Left forelimb (tissue), 1 donor: ENCODE data around the gene STAT6.

Experiments used
- DNase-seq: peaks from one replicate; pipeline ENCODE4 v3.0.0-alpha.2; 2018; ENCODE audit warnings: low spot score

STAT6 gene

GRCh38 chr12:57145460-57146059, 34.4 kb upstream of the STAT6 start:
- no peak for DNase-seq

GRCh38 chr12:57143454-57143853, 32.3 kb upstream of the STAT6 start:
- DNase-seq, result no peak

- DNase-seq, result no peak
These were observed 31.6 kb upstream of the STAT6 start for GRCh38 chr12:57142727-57143126.

- DNase-seq, result no peak
These were observed 31.0 kb upstream of the STAT6 start for GRCh38 chr12:57142121-57142520.

GRCh38 chr12:57141249-57141648, 30.1 kb upstream of the STAT6 start:
- DNase-seq, result no peak

- DNase-seq, result no peak
These were observed 28.9 kb upstream of the STAT6 start for GRCh38 chr12:57139796-57140649.

GRCh38 chr12:57138526-57139272, 27.5 kb upstream of the STAT6 start:
- no peak for DNase-seq

- peak; percentile 92 for DNase-seq
These were observed 24.6 kb upstream of the STAT6 start for GRCh38 chr12:57135527-57136326.

- no peak for DNase-seq
These were observed 23.8 kb upstream of the STAT6 start for GRCh38 chr12:57134949-57135348.

GRCh38 chr12:57133916-57134315, 22.8 kb upstream of the STAT6 start:
- DNase-seq, result no peak

- no peak for DNase-seq
These were observed 21.9 kb upstream of the STAT6 start for GRCh38 chr12:57133013-57133569.

GRCh38 chr12:57131896-57132744, 21.0 kb upstream of the STAT6 start:
- DNase-seq, result no peak

GRCh38 chr12:57130941-57131340, 19.8 kb upstream of the STAT6 start:
- no peak for DNase-seq

GRCh38 chr12:57129889-57130288, 18.7 kb upstream of the STAT6 start:
- DNase-seq, result no peak

- no peak for DNase-seq
These were observed 18.2 kb upstream of the STAT6 start for GRCh38 chr12:57129321-57129842.

GRCh38 chr12:57128519-57129247, 17.5 kb upstream of the STAT6 start:
- DNase-seq, result no peak

- peak; percentile 93 for DNase-seq
These were observed 16.8 kb upstream of the STAT6 start, which contains the start of gene LRP1 for GRCh38 chr12:57127726-57128518. LRP1 (plus strand) TSS chr12:57128483; CDS start chr12:57128965, 482 bp downstream.

GRCh38 chr12:57127101-57127725, 16.1 kb upstream of the STAT6 start:
- DNase-seq, result no peak
